GM12872 (cell line): ENCODE data around the gene C9.

Source experiments
- TF ChIP-seq, protein P1 (sequence below): IDR thresholded peaks from 3 replicates; pipeline ENCODE4 v1.5.1; 2011; ENCODE audit warnings: low read depth, mild to moderate bottlenecking, low read length, moderate library complexity; ENCODE audit not compliant: insufficient read depth

C9 gene

DNA sequence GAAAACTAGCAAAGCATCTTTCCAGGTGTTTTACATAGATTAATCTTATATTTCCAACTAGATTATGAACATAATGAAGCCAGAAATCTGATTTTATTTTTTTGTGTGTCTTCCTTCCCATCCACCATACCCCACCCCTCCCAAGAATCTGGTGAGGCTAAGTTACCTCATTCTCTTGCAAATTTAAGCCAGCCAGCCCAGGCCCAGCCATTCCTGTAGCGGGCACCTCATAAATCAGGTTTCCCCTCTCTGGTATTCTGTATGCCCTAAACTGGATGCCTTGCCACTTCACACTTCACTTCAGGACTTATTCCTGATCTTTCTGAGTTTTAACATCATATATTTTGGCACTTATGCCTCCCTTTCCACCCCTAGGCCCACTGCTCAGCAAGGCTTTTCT, 21.8 kb downstream of the C9 start:
- TF ChIP-seq, protein P1, sequence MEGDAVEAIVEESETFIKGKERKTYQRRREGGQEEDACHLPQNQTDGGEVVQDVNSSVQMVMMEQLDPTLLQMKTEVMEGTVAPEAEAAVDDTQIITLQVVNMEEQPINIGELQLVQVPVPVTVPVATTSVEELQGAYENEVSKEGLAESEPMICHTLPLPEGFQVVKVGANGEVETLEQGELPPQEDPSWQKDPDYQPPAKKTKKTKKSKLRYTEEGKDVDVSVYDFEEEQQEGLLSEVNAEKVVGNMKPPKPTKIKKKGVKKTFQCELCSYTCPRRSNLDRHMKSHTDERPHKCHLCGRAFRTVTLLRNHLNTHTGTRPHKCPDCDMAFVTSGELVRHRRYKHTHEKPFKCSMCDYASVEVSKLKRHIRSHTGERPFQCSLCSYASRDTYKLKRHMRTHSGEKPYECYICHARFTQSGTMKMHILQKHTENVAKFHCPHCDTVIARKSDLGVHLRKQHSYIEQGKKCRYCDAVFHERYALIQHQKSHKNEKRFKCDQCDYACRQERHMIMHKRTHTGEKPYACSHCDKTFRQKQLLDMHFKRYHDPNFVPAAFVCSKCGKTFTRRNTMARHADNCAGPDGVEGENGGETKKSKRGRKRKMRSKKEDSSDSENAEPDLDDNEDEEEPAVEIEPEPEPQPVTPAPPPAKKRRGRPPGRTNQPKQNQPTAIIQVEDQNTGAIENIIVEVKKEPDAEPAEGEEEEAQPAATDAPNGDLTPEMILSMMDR, result no peak

DNA sequence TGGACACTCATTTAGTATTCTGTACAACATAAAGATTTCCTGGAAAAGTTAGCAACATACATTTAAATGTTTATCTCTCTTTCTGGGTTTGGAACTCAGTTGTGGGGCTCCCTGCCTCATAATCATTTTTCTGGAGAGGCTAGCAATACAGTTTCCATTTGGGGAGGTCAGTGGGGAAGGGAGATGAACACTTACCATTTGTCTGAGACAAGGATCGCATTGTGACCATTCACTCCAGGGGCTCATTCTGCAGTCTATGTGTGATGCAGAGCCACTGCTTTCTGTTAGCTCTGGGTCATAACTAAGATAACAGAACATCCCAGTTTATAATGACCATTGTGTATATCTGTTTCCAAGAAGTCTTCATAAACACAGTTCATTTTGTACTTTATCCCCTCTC, 22.4 kb downstream of the C9 start:
- TF ChIP-seq, protein P1, result no peak

DNA sequence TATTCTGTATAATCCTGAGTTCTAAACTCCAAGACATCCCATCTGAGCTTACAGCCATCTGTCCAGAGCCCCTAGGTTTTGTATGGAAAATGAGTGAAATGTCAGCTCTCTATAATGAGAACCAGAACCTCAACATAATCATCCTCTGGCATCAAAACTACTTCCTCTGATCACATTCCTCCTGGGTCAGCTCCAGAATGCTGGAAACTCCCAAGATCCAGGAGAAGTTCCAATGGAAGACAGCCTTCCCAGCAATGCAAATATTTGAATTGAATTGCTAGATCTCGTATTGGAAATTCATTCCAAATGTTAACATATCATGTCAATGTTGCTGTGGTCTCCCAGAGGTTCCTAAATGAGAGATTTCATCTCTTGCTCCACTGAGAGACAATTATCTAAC, 23.8 kb downstream of the C9 start:
- TF ChIP-seq, protein P1, result no peak

DNA sequence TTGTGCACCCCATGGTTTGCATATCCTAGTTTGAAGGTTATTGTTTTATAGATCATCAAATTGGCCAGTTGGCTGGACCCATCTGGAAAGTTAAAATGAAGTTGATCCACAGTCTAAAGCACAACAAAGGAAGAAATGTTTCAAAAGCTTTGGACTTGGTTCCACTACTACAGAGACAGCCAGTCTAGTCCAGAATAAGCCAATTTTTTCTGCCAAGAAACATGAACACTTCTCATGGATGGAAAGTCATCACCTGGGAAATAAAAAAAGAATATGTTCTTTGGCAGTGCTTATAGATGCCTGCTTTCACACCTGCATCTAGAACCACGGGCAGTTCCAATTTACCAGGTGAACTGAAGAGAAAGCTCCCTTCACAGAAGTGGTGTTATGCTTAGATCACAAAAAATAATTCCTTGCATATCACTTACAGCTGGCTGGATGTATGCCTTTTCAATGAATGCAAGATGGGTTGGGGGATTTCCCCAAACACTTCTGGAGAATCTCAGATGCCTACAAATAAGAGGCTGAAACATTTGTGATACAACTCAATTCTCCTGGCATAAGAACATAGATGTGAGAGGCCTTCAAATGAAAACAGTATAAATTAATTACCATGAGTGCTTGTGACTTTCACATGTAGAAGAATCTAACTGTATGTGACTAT, 26.9 kb downstream of the C9 start:
- TF ChIP-seq, protein P1, result no peak

DNA sequence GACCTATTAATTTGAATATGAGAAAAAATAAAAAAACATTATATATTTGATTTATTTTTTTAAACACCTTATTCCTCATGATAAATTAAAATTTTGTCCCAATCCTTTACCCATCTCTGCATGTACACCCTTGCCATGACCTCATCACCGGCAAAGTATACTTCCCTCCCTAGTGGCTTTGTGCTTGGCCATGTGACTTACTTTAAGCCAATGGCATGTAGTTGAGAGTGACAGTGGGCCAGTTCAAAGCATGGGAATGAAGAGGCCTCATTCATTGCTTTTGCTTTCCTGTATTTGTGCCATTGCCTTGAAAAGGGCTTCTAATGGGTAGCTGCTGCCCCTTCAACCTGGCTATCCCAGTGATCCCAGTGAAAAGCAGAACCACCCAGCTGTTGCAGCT, 31.2 kb downstream of the C9 start:
- TF ChIP-seq, protein P1, result no peak

DNA sequence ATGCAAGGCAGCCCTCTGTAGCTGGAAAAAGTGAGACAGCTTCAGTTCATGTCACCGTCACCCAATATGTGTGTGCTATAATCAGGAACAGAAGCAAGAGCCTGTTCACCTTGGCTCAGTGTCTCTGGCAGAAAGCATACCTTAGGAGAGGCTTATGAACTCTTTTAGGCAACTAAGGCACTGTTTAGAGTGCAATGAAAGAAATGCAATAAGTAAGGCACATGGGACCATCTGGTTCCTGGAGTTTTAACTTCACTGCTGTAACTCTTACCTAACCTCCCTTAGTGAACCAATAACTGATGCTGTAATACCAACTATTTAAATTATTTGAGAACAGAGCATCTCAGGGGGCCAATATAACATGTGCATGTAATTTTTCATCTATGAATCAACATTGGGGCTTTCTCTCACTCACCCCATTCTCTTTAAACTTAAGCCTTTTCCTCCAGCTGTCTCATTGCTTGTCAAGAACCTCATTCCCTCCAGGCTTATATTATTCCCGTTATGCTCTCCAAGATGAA, 32.4 kb downstream of the C9 start:
- TF ChIP-seq, protein P1, result no peak

DNA sequence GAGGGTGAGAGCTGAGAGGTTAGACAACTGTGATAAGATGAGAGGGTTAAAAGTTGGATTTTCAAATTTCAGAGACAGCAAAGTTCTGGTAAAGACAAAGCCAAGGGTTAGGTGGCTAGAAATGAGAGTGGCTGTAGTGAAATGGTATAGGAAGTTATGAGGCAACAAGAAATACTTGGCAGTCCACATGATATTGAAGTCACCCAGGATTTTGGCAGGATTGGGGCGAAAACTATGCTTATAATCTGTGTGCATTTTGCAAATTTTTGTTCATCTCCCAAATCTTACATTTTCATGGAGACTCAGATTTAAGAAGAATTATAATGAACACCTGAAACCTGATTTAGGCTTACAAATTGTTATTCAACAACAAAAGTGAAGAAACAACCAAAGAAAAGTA, 35.6 kb downstream of the C9 start:
- TF ChIP-seq, protein P1, result no peak

DNA sequence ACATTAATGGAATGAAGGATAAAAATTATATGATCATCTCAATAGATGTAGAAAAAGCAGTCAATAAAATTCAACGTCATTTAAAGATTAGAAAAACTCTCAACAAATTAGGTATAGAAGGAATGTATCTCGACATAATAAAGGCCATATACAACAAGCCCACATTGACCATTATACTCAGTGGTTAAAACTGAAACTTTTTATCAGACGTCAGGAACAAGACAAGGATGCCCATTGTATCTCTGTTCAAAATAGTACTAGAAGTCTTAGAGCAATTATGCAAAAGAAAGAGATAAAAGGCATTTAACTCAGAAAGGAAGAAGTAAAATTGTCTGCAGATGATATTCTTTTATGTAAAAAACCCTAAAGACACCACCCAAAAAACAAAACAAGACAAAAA, 40.8 kb downstream of the C9 start:
- TF ChIP-seq, protein P1, result no peak
